A549 (cell line): ENCODE measurements around the gene RPL35.
"Not testable (repeated sequence)": the region's sequence is repeated elsewhere in the genome, so short reads cannot be mapped to it uniquely, and the experiment has no call there.

Experiments used
- CTCF ChIP-seq: fragments of >200 bp; sonication (Bioruptor Twin); formaldehyde crosslinking; IDR thresholded peaks from 3 replicates; pipeline ENCODE4 v1.5.1; 2016
- EHMT2 ChIP-seq: fragments of 200-600 bp; sonication (generic); IDR thresholded peaks from 2 replicates; pipeline ENCODE4 v1.6.1; 2016; ENCODE audit warnings: antibody characterized with exemption, low read depth, mild to moderate bottlenecking, moderate library complexity
- EP300 ChIP-seq, 2 experiments: fragments of >200 bp; sonication (Bioruptor Twin); formaldehyde crosslinking; IDR thresholded peaks; 2 replicates in 1 of 2; 3 replicates in 1 of 2; pipeline ENCODE4 v1.6.1; 2016 to 2017
- JUN ChIP-seq, 2 experiments: fragments of >200 bp; sonication (Bioruptor Twin); formaldehyde crosslinking; IDR thresholded peaks; 2 replicates in 1 of 2; 3 replicates in 1 of 2; pipeline ENCODE4 v1.6.1; 2016 to 2017
- REST ChIP-seq: fragments of 200-600 bp; sonication (generic); IDR thresholded peaks from 2 replicates; pipeline ENCODE4 v1.6.1; 2016; ENCODE audit warnings: antibody characterized with exemption, mild to moderate bottlenecking, moderate library complexity
- SMC3 ChIP-seq: fragments of >200 bp; sonication (Bioruptor Twin); formaldehyde crosslinking; IDR thresholded peaks from 3 replicates; pipeline ENCODE4 v1.6.1; 2018; ENCODE audit warnings: inconsistent platforms

GRCh38 chr9:124846467-124846866 is 15.3 kb downstream of the RPL35 start:
- TF ChIP-seq CTCF; SMC3; EP300 (IDR thresholded peaks at IDR 0.05); REST; JUN (IDR thresholded peaks at IDR 0.05); EHMT2: not testable (repeated sequence)
